NCI-H1048 (cell line): ENCODE results near the gene BACH2.
"Not testable (repeated sequence)": the region's sequence is repeated elsewhere in the genome, so short reads cannot be mapped to it uniquely, and the experiment has no call there.

Source experiments
- DNase-seq: peaks from one replicate; lab custom pipeline; 2025; lab: John Stamatoyannopoulos, UW

Gene BACH2

GRCh38 chr6:90066697-90067096, 229.9 kb downstream of the BACH2 start:
- DNase-seq, result no peak

GRCh38 chr6:90065173-90065572, 231.5 kb downstream of the BACH2 start:
- DNase-seq, result no peak

- DNase-seq, result no peak
Observed at GRCh38 chr6:90062667-90063066, 234.0 kb downstream of the BACH2 start.

GRCh38 chr6:90062051-90062450, 234.6 kb downstream of the BACH2 start:
- DNase-seq, result no peak

GRCh38 chr6:90059178-90059577, 237.5 kb downstream of the BACH2 start:
- DNase-seq, result not testable (repeated sequence)

- not testable (repeated sequence) for DNase-seq
Observed at GRCh38 chr6:90055924-90056323, 240.7 kb downstream of the BACH2 start.

GRCh38 chr6:90054193-90054592, 242.4 kb downstream of the BACH2 start:
- DNase-seq, result not testable (repeated sequence)

- DNase-seq, result no peak
Observed at GRCh38 chr6:90053614-90054013, 243.0 kb downstream of the BACH2 start.

- DNase-seq, result no peak
Observed at GRCh38 chr6:90049295-90049694, 247.3 kb downstream of the BACH2 start.

- no peak for DNase-seq
Observed at GRCh38 chr6:90048206-90048967, 248.3 kb downstream of the BACH2 start.

- DNase-seq, result no peak
Observed at GRCh38 chr6:90045535-90045934, 251.1 kb downstream of the BACH2 start.

- DNase-seq, result no peak
Observed at GRCh38 chr6:90044833-90045381, 251.7 kb downstream of the BACH2 start.

GRCh38 chr6:90044182-90044832, 252.3 kb downstream of the BACH2 start:
- DNase-seq, result no peak

- no peak for DNase-seq
Observed at GRCh38 chr6:90040931-90041330, 255.7 kb downstream of the BACH2 start.

- DNase-seq, result no peak
Observed at GRCh38 chr6:90039911-90040310, 256.7 kb downstream of the BACH2 start.

GRCh38 chr6:90038961-90039653, 257.5 kb downstream of the BACH2 start:
- DNase-seq, result no peak

GRCh38 chr6:90036963-90037362, 259.7 kb downstream of the BACH2 start:
- DNase-seq, result no peak

GRCh38 chr6:90035047-90035723, 261.5 kb downstream of the BACH2 start:
- DNase-seq, result no peak

- DNase-seq, result no peak
Observed at GRCh38 chr6:90033746-90034271, 262.8 kb downstream of the BACH2 start.

- not testable (repeated sequence) for DNase-seq
Observed at GRCh38 chr6:90032489-90033212, 264.0 kb downstream of the BACH2 start.

GRCh38 chr6:90028995-90029635, 267.5 kb downstream of the BACH2 start:
- no peak for DNase-seq
